ENCODE results near the gene DVL1.

The DVL1 gene

DNA sequence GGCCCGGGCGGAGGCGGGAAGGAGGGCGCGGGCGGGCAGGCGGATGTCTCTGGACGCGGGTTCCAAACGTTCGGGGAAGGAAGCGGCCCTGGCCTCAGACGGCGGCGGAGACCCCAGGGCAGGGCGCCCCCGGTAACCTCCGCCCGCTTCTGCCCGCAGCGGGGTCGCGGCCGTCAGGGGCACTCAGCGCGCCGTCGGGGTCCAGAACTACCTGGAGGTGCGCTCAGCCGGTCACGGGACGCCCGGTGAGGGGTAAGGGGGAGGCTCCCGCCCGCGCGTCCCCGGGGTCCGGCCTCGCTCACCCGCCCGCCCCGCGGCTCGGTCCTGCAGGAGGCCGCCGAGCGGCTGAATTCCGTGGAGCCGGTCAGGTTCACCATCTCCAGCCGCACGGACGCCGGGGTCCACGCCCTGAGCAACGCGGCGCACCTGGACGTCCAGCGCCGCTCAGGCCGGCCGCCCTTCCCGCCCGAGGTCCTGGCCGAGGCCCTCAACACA lies 40.4 kb downstream of the DVL1 start:
- no peak for DNase-seq

DNA sequence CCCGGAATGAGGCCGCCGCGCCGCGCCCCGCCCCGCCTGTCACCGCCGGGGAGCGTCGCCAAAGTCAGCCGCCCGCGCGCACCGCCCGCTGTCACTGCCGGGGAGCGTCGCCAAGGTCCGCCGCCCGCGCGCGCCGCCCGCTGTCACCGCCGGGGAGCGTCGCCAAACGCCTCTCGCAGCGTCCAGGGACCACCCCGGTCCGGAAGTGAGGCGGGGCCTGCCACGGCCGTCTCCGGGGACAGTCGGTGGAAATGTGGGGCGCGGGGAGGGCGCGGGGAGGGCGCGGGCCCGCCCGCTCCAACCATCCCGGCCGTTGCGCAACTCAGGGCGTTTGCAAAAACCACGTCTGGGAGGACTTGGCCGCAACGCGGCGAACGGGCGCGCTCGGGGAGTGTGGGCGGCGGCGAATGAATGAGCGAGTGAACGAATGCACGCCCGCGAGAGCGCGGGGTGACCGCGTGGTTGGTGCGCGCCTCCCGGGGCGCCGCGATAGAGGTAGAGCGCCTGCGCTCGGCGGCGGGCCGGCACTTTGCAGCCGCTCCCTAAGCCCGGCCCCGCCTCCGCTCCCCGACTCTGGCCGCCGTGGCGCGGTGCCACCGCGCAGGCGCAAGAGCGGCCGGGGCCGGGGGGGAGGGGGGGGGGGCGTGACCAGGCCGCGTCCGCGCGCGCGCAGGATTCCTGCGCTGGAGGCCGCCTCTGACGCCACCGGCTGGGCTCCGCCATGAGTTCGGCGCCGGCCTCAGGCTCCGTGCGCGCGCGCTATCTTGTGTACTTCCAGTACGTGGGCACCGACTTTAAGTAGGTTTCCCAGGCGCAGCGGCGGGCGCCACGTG lies 41.1 kb downstream of the DVL1 start, which contains the start of the genes ACAP3 and PUSL1:
TSS of gene ACAP3 (minus strand) at position 8 of the 833 bp plus-strand sequence. CDS start 115 bp downstream, outside the sequence.
TSS of gene PUSL1 (plus strand) at position 675 of the 833 bp plus-strand sequence. CDS start at position 722, 47 bp downstream.
- DNase-seq = peak; percentile 75 to 86 (median 80)

DNA sequence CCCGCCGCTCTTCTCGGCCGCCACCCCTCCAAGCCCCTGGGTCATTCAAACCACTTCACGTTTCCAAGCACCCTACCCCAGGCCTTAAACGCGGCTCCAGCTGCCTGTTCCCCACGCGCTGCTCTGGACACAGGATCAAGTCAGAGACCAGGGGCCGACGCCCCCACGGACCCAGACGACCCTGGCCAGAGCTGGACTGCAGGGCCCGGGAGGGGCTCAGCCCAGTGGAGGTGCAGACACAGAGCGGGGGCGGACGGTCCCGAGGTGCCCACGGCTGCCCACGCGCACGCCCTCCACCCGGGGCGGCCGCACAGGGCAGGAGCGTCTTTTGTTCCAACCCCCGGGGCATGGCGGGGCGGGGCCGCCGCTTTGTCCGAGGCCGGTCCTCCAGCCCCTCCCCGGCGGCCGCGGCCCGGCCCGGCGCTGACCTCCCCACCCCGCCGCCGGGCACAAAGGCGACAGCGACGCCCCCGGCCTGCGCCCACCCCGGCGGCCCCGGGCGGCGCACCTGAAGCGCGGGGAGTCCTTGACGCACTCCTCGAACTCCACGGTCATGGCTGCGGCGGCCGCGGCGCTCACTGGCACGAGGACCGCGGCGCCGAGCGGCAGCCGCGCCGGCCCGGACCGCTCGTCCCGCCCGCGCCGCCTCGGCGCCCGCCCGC lies 41.8 kb downstream of the DVL1 start:
- no peak for DNase-seq

DNA sequence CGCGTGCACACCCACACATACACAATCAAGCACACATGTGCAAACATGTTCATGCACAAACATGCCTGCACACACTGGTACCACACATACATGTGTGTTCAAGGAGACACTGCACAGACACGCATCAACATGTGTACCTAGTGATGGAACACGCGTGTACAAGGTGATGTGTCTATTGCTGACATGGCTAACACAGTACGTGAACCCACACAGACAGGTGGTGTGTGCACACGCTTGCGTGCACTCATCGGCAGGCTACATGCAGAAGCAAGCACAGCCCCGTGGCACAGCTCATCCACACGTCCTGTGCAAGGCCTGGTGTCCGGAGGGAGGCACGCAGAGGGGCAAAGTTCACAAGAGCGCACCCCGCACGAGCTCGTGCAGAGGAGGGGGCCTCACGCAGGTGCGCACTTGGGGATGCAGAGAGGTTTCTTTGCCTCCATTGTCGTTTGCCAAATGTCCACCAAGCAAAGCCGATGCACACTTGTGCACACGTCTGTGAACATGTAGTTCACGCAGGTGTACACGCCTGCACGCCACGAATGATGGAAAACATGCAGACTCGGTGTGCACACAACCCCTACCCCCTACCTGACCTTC lies 42.5 kb downstream of the DVL1 start:
- no peak for DNase-seq

DNA sequence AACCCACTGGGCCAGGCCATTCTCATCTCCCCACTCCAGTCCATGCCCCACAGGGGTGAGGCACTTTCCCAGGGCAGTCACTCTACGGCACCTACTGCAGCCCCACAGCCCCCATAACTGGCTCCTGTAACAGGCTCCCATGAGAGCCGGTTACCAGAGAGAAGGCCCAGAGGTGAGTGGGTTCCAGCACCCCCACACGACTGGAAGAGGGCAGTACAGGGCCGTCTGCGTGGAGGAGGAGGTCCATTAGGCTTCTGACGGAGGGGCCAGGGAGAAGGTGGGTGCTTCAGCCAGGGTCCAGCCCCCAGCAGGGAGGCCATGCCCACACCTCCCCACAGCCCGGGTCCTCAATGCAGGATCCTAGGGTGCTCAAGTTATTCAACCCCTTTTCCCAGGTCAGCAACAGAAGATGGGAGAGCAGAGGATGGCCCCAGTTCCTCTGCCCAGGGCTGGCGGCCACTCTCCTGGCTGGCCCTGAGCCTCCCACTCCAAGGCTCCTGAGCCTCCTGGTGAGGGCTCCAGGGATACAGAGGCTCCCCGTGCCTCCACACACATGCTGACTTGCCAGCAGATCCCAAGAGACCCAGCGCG lies 43.1 kb downstream of the DVL1 start:
- no peak for DNase-seq

DNA sequence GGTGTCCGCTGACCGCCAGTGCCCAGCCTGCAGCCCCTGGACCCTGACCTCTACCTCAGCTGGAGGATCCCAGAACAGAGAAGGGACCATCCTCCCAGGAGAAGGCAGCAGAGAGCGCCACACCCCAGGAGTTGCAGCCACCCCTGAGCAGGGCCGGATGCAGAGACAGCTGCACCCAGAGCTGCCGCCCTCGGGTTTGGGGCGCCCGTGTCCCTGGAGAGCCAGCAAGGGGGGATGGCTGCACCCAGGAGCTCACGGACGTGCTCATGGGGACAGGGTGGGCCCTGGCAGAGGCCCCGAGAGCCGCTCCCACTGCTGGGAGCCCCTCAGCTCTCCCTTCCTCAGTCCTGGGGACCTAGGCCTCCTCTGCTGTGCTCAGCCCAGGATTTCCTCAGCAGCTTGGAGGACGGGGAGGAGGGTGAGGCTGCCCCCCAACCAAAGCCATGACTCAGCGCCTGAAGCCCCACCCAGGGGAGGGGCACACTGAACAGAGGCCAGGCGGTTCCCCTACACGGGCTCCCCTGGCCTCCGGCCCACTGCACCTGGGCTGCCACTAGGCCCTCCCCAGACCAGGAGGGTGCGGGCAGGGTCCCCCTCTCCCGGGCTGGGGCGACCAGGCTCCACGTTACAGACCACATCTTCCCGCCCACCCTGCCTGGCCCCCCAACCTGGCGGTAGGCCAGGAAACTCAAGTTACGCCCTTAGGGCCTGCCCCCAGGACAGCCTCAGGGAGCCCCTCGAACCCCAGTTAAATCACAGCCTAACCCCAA lies 43.7 kb downstream of the DVL1 start:
- peak in 3 of 4 experiments; percentile 36 to 56 (median 52) for DNase-seq

DNA sequence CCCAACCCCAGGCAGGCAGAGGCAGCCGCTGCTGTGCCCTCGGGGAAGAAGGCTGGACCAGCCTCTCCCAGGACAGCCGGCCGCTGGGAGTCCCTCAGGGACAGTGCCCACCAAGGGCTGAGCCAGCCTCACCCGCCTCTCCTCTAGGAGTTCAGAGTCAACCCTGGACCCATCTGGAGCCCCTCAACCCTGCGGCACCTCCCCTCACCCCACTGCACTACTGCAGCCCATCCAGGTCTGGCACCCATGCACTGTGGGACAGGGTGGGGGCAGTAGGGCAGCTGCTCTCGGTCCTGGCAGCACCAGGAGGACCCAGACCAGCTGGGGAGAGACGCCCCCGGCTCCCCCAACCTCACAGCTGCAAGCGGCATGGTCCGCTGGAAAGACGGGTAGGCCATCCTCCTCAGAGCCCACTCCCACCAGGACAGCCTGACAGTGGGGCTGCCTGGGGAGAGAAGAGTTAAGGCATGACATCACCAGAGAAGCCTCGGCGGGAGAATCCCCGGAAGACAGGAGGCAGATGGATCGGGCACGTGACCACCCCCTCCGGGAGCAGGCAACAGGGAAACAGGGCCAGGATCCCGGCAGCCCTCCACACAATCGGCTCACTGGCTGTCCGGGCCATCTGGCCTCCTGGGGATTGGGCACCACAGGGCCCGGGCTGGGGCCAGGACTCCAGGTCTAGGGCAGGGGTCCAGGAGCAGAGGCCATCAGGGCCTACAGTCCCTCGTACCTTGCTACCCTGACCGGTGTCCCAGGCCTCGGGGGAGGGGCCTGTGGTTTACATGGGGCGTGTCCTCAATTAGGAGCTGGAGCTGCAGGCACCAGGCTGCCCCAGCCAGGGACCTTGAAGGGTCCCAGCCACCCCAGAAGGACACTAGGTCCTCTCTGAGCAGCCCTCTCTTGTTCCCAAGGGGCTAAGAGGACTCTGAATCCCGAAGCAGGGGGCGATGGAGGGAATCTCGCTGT lies 44.6 kb downstream of the DVL1 start:
- DNase-seq = no peak

DNA sequence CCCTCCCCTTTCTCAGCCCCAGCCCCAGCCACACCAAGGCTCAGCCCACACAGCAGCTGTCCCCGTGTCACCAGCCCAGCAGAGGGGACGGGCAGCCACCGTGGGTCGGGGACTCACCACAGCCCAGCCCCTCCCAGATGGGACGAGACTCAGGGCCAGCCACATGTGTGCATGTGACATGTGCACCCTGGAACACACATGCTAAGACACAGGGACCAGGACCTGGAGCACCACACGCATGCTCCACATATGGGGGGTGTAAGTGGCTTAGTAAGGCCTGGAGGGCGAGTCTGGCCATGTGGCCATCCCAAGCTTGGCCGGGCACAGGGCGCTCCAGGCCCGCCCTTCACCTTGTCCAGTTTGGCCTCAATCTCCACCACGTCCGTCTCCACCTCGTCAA lies 45.5 kb downstream of the DVL1 start:
- DNase-seq = no peak

DNA sequence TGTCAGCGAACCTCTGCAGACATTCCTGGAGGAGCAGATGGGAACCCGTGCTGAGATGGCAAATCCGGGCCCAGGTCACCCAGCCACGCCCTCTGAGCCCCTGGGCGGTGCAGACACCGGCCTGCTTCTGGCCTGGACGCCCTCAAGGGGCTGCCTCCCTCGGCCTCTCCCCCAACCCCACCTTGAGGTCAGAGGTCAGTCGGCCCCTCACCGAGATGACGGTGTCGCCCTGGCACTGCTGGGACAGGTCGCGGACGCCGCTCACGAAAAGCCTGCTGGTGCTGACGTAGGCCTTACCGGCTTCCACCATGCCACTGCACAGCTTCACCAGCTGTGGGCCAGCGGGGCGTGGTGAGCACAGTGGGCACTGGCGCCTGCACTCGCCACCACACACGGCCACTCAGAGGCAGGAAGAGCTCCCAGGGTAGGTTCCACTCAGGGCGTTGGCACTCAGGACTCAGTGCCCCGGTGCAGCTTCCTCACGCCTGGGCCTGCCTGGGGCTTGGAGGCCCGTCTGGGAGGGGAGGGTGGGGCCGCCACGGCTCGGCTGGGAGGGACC lies 46.2 kb downstream of the DVL1 start:
- no peak for DNase-seq

DNA sequence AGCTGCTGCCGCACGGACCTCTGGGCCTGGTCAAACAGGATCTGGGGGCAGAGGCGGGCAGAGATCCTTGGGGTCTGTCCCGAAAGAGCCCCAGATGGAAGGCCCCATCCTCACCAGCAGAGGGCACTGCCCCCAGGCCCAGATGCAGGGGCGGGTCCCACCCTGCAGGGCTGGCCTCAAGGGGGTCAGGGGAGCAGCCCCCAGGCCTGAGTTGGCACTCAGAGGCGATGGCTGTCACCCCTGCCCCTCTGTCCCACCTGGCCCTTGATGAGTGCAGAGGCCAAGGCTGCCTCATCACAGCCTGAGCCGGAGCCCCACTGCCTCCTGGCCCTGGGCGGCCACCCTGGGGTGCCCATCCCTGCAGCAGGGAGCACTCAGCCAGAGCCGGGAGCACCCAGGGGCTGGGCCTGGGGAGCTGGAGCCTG lies 47.2 kb downstream of the DVL1 start:
- no peak for DNase-seq

DNA sequence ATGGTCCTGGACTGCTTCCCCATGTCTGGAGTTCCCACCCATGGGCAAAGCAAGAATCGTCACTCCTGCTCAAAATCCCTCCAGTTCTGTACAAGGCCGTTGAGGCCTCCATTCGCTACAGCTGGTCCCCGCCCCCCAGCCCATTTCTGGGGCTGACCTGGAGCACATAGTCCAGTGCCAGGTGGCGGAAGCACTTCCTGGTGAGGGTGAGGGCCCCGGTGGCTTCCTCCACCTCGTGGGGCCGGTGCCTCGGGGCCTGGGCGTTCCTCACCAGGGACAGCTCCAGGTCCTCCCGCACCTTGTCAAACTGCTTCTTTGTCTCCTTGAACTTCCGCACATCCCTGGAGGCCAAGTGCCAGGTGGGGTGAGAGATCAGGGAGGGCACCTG lies 48.9 kb downstream of the DVL1 start:
- no peak for DNase-seq

DNA sequence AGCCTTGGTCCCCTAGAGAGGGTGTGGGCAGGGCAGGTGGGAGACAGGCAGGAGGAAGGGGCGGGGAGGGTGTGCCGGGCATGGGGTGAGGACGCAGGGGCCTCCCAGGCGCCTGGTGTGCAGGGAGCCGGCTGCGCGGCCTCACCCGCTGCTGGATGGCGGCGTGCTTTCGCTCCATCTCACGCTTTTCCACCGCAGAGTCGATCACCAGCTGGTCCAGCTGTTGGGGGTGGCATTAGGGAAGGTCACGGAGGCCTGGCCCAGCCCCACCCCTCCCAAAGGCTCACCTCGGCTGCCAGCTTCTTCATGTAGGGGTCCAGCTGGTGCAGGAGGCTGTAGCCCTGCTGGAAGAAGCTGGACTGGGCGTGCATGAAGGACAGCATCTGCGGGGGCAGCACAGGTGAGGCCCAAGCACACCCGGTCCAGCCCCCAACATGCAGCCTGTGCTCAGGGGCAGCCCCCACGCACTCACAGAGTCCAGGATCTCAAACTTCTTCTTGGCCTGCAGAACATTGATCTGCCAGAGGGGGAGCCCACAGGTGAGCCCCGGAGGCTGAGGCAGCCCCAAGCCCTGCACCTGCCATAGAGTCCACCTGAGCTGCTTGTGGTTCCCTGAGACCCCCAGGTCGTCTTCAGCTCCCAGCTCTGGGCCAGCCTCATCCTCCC lies 49.4 kb downstream of the DVL1 start:
- DNase-seq = no peak

DNA sequence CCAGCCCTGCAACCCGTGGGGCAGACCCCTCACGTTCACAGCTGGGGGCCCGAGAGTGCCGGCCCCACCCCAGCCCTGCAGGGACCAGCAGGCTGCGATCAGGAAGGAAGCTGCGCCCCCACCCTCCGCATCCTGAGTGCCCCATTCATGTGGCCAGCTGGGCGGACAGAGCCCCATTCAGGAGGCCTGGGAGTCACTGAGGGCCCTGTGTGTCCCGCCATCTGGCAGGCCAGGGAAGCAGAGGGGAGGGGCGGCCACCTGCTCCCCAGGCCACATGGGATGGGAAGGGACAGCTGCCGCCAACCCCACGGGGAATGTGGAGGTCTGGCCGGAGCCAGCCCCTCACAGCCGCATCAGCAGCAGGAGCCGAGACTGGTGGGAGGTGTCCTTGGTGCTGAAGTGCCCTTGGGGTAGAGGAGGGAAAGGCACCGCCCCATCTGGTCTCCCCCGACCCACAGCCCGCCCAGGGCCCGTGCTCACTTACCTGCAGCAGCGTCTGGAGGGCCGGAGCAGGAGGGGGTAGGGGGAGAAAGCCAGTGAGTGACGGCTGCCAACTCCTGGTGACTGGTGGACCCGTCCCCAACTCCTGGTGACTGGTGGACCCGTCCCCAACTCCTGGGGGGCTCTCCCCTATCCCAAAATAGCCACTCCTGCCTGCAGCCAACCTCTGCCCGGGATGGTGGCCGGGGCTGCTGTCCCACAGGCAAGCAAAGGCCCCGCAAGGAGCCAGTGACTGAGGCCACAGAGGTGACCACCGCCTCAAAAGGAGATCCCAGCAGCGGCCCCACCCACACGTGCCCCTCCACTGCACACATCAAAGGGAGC lies 50.1 kb downstream of the DVL1 start:
- DNase-seq = no peak

DNA sequence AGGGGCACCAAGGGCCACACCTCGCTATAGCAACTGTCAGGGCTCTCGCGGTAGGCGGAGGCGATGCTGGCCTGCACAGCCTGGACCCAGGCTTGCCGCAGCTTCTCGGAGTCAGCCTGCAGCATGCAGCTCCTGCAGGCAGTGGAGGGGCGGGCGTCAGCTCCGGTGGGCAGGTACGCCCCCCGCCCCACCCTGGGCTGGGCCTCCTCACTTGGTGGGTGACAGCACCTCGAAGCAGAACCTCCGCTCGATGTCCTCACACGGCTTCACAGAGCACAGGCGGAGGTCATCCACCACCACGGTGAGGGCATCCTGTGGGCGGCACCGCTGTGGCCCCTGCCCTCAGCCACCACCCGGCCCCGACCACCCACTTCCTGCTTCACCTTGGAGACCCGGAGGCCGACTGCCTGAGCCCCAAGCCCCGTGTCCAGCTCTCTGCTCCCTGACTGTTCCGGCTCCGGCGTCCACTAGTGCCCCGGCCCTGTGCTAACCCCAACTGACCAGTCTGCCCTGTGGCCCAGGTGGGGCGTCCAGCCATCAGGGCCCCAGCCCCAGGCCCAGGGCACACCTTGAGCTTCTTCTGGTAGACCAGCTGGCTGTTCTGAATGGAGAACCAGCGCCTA lies 51.3 kb downstream of the DVL1 start:
- no peak for DNase-seq

DNA sequence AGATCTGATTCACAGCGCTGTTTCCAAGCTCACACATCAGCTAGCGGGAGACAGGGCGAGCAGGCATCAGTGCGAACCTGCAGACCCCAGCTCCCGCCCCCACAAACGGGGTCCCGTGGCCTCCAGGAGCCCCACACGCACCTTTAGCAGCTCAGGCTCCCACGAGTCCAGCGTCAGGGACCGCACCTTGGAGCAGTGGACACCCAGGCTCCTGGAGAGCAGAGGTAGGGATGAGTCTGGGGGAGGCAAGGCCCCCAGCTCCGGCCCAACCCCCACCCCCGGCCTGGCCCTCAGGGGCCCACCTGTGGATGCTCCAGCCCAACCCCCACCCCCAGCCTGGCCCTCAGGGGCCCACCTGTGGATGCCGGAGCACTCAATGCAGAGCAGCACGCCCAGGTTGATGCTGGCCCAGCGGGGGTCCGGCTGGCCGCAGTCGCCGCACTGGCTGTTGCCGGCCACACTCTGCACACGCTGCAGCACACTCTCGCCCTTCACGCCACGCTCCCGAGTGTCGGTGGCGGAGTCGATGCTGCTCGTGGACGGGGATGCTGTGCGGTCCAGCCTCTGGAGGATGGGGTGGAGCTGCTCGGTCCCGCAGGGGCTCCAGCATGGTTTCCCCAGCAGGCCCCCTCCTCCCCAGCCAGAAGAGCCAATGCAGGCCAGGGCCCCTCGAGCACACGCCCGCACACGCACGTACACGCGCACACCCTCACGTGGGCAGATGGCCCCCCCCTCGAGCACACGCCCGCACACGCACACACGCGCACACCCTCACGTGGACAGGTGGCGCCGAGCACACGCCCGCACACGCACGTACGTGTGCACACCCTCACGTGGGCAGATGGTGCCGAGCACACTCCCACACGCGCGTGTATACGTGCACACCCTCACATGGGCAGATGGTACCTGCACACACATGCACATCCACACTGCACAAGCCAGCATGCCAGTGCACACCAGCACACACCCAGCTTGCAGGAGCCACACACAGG lies 52.9 kb downstream of the DVL1 start:
- no peak for DNase-seq

DNA sequence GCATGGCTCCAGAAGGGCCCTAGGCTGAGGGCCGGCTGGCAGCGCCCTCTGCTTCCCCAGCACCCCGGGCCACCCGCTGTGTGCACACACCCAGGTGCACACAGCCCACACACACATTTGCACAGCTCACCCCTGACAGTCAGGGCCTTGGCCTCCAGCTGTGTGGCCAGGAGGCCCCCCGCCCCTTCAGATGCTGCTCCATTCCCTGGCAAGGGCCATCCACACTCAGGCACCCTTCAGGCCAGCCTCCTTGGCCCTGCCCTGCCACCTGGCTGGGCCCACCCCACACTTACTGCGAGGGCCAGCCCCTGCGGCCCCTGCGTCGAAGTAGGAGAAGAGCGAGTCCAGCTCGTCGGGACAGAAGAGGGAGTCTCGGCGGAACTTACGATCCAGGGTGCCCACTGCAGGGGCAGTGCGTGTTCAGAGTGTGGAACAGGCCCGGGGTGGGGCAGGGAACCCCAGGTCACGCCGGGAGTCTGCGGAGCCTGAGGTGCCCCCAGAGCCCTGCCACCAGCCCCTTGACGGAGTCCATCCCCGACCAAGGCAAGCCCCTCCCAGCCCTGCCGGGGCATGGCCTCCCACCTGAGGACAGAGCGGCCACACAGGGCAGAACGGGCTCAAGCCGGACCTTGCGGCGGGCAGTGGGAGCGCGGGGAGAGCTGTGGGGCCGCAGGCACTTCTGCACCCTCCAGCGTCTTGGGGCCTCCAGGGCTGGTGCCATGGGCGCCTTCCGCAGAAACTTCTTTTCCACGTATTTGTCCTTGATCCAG lies 53.9 kb downstream of the DVL1 start:
- DNase-seq = no peak
